Tibial artery (tissue), 4 donors: ENCODE data around the gene HSPA2.

Experiments
- DNase-seq, 2 donors: peaks; one replicate each; pipeline ENCODE4 v3.0.0-alpha.2; 2019
- H3K27ac ChIP-seq, 2 donors: fragments of 200-600 bp; sonication (generic) in 1 of 2; 1 replicate in 1 of 2; 2 replicates in 1 of 2; pipeline ENCODE4 v1.5.1; 2018 to 2019; ENCODE audit warnings: mild to moderate bottlenecking in 1 of 2
- H3K27me3 ChIP-seq, 2 donors: fragments of 200-600 bp; sonication (generic) in 1 of 2; one replicate each; pipeline versions ENCODE4 v1.5.1 to v1.6.0; 2016 to 2019
- H3K36me3 ChIP-seq, 3 donors: fragments of 200-600 bp; sonication (generic) in 2 of 3; one replicate each; pipeline ENCODE4 v1.5.1; 2016 to 2019; ENCODE audit warnings: mild to moderate bottlenecking in 2 of 3
- H3K4me1 ChIP-seq, 4 donors: fragments of 200-600 bp; sonication (generic) in 2 of 4; 1 replicate in 3 of 4; 2 replicates in 1 of 4; pipeline ENCODE4 v1.5.1; 2016 to 2019
- H3K4me3 ChIP-seq, 2 donors: fragments of 200-600 bp; sonication (generic) in 1 of 2; 1 replicate in 1 of 2; 2 replicates in 1 of 2; pipeline ENCODE4 v1.5.1; 2018 to 2019; ENCODE audit warnings: mild to moderate bottlenecking in 2 of 2
- H3K9me3 ChIP-seq, 3 donors: fragments of 200-600 bp; sonication (generic) in 1 of 3; one replicate each; pipeline ENCODE4 v1.5.1; 2016 to 2019
- intact Hi-C: fragments of 100-400 bp; cut with DNase I; formaldehyde crosslinking; loops from one replicate; pipeline ENCODE4 v1.15.0; 2023; ENCODE audit warnings: low total_unique reads
- TF ChIP-seq, protein P1 (sequence below), 2 experiments: fragments of 200-600 bp in 1 of 2; fragments of 450-650 bp in 1 of 2; IDR thresholded peaks; one replicate each; pipeline ENCODE4 v1.5.1; 2017 to 2019; ENCODE audit warnings: antibody characterized with exemption in 2 of 2, mild to moderate bottlenecking in 1 of 2, moderate library complexity in 1 of 2

Gene HSPA2

DNA sequence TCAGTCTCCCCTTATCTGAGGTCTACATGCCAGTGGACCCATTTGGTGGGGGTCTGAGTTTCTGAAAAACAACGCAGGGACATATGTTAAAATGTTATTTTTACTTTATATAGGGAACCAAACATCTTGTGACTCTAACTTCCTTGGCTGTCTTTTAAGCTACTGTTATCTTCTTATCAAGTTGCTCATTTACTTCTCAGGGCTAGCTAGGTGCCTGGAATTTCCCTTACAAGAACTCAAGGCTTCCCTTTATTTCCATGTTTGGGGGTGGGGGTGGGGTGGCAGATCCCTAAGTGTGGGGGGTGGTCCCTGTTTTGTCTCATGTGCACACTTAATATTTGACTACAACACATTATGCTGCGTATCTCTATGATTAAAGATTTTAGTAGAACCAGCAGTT is 40.8 kb downstream of the HSPA2 start:
- DNase-seq, result no peak
- no peak overlapping the region for H3K27ac ChIP-seq
- no peaks in the 10 kb centered on the region for H3K4me1 ChIP-seq
- TF ChIP-seq, protein P1, sequence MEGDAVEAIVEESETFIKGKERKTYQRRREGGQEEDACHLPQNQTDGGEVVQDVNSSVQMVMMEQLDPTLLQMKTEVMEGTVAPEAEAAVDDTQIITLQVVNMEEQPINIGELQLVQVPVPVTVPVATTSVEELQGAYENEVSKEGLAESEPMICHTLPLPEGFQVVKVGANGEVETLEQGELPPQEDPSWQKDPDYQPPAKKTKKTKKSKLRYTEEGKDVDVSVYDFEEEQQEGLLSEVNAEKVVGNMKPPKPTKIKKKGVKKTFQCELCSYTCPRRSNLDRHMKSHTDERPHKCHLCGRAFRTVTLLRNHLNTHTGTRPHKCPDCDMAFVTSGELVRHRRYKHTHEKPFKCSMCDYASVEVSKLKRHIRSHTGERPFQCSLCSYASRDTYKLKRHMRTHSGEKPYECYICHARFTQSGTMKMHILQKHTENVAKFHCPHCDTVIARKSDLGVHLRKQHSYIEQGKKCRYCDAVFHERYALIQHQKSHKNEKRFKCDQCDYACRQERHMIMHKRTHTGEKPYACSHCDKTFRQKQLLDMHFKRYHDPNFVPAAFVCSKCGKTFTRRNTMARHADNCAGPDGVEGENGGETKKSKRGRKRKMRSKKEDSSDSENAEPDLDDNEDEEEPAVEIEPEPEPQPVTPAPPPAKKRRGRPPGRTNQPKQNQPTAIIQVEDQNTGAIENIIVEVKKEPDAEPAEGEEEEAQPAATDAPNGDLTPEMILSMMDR (IDR thresholded peaks at IDR 0.05), result no peak
- H3K36me3 ChIP-seq, result no peaks in the 10 kb centered on the region
- no peaks in the 10 kb centered on the region for H3K9me3 ChIP-seq
- H3K27me3 ChIP-seq, result no peaks in the 10 kb centered on the region
- H3K4me3 ChIP-seq, result no peak overlapping the region
- intact Hi-C loops, result no loop called here

GRCh38 chr14:64581817-64582216 is 41.3 kb downstream of the HSPA2 start:
- TF ChIP-seq, protein P1 (IDR thresholded peaks at IDR 0.05), result no peak
- no peak overlapping the region for H3K4me3 ChIP-seq
- intact Hi-C loops, result no loop called here
- DNase-seq, result no peak
- H3K4me1 ChIP-seq, result no peaks in the 10 kb centered on the region
- H3K27ac ChIP-seq, result no peak overlapping the region
- H3K36me3 ChIP-seq, result no peaks in the 10 kb centered on the region
- H3K9me3 ChIP-seq, result no peaks in the 10 kb centered on the region
- no peaks in the 10 kb centered on the region for H3K27me3 ChIP-seq

- intact Hi-C loops, result no loop called here
- Histone ChIP-seq H3K36me3 (no peaks in the 10 kb centered on the region), H3K4me1 (no peaks in the 10 kb centered on the region), H3K27ac (no peak overlapping the region), H3K9me3 (no peaks in the 10 kb centered on the region), H3K4me3 (no peak overlapping the region), H3K27me3 (no peaks in the 10 kb centered on the region)
- no peak for DNase-seq
- TF ChIP-seq, protein P1 (IDR thresholded peaks at IDR 0.05), result no peak
These were observed 43.6 kb downstream of the HSPA2 start for GRCh38 chr14:64584190-64584589.

GRCh38 chr14:64591809-64592208 is 51.3 kb downstream of the HSPA2 start:
- intact Hi-C loops, result no loop called here

More at GRCh38 chr14:64591809-64592208, 51.3 kb downstream of the HSPA2 start:
- Histone ChIP-seq H3K4me3 (no peak overlapping the region), H3K9me3 (no peaks in the 10 kb centered on the region), H3K4me1 (no peaks in the 10 kb centered on the region), H3K27ac (no peak overlapping the region), H3K36me3 (no peaks in the 10 kb centered on the region), H3K27me3 (no peaks in the 10 kb centered on the region)
- DNase-seq, result no peak
- TF ChIP-seq, protein P1 (IDR thresholded peaks at IDR 0.05), result no peak
